22Rv1 (cell line): ENCODE data around the gene RTN4RL1.

ENCODE experiments used
- H3K27ac ChIP-seq: fragments of 450-650 bp; 2 replicates; pipeline ENCODE4 v1.5.1; 2017
- ZFX ChIP-seq: fragments of 450-650 bp; IDR thresholded peaks from 2 replicates; pipeline ENCODE4 v1.6.1; 2017; ENCODE audit warnings: antibody characterized with exemption, borderline replicate concordance
- TF ChIP-seq, protein P1 (sequence below): fragments of 450-650 bp; IDR thresholded peaks from 2 replicates; pipeline ENCODE4 v1.5.1; 2017; ENCODE audit warnings: mild to moderate bottlenecking

RTN4RL1 gene

DNA sequence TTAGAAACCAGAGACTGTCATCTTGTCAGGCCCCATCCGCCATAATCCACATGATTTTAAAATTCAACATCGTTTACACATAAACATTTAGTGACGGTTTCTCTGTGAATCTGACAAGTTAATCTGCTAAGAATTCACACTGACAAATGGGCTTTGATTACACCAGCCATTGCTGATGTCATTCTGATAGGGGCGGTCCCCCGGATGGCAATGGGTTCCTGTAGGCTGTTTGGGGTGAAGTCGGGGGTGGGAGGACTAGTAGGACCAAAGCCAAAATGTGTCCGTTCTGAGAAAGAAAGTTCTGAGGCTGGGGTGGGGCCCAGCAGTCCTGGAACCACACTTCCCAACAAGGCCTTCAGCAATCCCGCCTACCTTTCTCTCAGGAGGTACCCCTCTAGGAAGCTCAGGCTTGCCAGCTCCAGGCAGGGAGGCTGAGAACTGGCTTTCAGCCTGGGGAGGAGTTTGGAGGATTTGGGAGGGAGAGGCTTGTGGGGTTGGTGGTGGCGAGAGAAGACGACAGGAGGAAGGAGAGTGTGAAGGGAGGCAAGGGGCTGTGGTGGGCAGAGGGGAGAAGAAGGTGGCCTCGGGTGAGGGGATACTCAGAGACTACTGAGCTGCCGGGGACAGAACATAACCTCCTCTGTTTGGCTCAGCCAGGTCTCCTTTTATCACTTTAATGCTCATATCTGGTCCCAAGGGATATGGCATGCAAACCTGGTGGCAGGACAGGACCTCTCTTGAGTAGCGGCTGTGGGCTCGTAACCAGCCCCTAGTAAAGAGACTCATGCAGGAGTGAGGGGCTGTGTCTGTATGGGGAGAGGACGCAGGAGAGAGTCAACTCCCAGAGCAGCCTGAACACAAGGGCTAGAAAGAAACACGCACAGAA, 38.4 kb upstream of the RTN4RL1 start:
- TF ChIP-seq, protein P1, sequence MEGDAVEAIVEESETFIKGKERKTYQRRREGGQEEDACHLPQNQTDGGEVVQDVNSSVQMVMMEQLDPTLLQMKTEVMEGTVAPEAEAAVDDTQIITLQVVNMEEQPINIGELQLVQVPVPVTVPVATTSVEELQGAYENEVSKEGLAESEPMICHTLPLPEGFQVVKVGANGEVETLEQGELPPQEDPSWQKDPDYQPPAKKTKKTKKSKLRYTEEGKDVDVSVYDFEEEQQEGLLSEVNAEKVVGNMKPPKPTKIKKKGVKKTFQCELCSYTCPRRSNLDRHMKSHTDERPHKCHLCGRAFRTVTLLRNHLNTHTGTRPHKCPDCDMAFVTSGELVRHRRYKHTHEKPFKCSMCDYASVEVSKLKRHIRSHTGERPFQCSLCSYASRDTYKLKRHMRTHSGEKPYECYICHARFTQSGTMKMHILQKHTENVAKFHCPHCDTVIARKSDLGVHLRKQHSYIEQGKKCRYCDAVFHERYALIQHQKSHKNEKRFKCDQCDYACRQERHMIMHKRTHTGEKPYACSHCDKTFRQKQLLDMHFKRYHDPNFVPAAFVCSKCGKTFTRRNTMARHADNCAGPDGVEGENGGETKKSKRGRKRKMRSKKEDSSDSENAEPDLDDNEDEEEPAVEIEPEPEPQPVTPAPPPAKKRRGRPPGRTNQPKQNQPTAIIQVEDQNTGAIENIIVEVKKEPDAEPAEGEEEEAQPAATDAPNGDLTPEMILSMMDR: no peak
- no peak for TF ChIP-seq ZFX
- no peak overlapping the region for H3K27ac ChIP-seq

DNA sequence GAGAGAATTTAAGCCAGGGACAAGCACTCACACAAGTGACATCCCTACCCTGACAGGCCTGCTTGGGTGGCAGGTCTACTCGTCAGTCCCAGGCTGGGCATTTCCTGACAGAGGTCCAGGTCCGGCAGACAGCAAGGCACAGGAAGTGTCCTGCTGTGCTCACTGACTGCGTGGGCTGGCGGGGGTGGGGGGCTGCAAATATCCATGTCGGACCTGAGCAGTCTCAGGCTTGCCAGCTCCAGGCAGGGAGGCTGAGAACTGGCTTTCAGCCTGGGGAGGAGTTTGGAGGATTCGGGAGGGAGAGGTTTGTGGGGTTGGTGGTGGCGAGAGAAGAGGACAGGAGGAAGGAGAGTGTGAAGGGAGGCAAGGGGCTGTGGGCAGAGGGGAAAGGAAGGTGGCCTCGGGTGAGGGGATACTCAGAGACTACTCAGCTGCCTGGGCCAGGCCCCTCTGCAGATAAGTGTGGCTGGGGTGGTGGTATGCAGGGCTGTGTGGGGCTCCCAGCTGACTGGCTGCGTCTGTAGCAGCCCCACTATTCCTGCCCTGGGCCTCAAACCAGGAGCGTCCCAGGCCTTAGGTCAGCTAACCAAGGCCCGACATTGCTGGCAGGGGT, 37.5 kb upstream of the RTN4RL1 start:
- TF ChIP-seq, protein P1: no peak
- TF ChIP-seq ZFX: no peak
- H3K27ac ChIP-seq: no peak overlapping the region

DNA sequence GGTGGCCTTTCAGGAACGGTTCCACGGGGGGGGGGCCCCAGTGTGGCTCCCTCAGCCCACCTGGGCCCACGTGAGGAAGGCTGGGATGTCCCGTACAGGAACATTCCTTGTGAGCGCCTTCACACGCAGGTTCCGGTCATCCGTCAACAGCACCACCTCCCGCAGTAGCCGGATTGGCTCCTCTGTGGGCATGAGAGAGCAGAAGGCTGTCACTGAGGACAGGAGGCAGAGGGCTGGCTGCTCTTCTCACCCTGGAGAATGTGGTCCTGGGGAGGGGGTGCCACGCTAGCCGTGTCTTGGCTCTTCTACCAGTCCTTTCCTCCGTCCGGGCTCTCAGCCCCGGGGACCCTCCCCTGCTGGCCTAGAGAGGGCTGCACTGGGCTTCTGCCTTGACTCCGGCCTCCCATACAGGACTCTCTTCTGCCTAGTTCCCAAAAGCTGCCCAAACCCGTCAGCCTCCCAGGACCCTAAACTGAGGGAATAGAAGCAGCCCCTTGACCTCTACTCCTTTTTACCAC, 36.4 kb upstream of the RTN4RL1 start:
- TF ChIP-seq, protein P1: no peak
- TF ChIP-seq ZFX: no peak
- no peak overlapping the region for H3K27ac ChIP-seq

DNA sequence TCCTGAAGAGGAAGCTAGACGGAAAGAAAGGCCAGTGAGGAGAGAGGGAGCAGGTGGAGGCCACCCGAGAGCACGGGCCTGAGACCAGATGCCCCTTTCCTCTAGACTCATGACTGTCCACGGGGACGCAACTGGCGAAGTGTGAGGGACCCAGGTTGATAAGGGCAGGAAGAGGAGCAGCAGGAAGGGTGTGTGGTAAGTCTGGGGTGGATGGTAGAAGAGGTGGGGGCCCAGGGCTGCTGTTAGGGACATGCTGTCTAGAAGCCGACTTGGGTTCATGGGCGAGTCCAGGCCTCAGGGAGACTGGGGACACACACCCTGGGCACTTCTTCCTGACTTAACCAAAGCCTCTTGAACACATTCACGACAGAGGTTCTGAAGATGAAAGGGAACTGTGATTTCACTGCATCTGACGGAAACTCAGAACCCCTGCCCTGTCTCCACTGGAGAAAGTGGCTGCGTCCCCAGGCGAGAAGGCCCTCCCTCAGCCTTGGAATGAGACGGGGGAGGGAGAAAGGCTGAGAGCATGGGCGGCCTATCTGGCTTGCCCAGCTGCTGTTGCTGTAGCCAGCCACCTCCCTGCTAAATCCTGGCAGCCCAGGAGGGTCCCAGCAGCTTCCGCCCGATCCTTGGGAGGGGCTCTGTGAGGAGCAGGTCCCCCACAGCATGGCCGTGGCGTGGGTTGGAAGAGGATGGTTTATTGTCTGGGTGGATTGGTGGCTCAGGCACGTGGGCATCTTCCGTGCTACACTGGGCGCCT, 35.7 kb upstream of the RTN4RL1 start:
- TF ChIP-seq, protein P1: no peak
- no peak for TF ChIP-seq ZFX
- H3K27ac ChIP-seq: no peak overlapping the region

DNA sequence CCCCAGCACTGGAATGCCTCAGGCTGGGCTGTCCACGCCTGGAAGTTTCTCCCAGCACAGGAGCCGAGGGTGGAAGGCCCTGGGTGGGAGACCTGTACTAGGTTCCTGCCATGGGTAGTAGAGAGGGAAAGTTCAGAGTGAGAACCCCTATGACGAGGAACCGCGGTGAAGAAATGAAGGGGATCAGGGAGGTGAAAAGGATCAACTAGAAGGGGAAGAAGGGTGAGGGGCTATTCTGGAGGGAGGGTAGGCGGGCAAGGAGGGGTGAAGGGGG, 35.2 kb upstream of the RTN4RL1 start:
- no peak overlapping the region for H3K27ac ChIP-seq
- no peak for TF ChIP-seq ZFX
- TF ChIP-seq, protein P1: no peak

DNA sequence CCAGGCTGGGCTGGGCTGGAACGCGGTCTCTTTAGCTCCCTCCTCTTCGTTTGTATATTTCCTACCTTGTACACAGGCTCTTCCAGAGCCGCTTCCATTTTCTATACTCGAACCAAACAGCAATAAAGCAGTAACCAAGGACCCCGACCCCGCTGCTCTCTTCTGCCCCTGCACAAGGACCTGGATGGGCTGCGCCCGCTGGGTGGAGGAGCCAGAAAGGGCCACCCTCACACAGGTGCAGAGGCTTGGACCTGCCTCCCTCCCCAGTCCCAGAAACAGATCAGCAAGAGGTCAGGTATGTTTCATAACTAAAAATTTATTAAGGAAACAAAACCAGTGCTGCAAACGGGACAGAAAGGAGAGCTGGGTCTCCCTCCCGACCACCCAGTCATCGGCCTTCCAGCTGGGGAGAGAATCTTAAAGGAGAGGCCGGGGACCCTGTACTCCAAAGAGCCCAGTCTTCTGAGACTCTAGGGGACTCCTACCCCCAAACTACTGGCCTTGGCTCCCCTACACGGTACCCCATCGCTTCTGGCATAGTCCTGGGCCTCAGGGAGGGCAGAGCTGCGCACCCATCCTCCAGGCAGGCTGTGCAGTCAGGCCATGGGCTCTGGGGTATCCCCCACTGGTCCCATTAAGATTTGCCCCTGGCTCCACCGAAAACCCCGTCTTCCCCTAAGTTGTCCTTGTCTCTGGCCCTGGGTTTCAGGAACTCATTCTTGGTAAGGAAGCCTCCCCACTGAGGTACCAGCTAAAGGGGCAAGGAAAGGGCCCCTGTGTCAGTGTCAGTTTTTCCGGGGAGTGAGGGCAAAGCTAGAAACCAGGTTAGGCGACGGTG, 34.6 kb upstream of the RTN4RL1 start:
- no peak overlapping the region for H3K27ac ChIP-seq

More for the DNA sequence above, 34.6 kb upstream of the RTN4RL1 start:
- TF ChIP-seq, protein P1: no peak
- TF ChIP-seq ZFX: no peak
